Colon (tissue), 2 donors: ENCODE data around the gene MSH5.

Source experiments
- FAIRE-seq: peaks from 2 replicates; lab custom pipeline; 2012; peaks lifted over from hg19 to GRCh38; lab: Jason Lieb, UNC
- donor health status: control.
- donor health status: control.

The MSH5 gene

DNA sequence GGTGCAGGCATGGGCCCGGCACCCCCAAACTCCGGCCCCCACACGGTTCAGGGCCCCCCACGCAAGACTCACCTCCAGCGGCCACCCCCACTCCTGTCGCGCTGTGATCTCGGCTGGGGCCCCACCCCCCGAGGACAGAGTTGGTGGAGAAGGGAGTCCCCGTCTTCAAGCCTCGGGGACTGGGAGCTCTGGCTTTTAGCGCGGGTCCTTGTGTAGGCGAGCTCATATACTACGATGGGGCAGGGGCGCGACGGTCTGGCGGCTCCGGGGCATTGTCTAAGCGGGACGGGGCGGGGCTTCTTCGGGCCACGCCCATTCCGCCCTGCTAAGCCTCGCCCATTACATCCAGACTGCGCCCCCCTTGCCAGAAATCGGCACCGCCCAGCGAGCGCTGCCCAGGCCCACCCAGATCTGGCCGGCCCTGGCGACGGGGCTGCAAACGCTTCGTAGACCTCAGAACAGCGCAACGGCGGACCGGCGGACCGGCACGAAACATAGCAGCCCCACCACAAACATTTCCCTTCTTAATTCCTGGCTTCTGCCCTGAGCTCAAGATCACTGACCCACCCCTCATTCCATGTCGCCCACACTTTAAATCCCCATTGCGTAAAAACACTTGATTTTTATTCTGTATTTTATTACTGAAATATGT lies 9.7 kb upstream of the MSH5 start:
- no peak for FAIRE-seq

DNA sequence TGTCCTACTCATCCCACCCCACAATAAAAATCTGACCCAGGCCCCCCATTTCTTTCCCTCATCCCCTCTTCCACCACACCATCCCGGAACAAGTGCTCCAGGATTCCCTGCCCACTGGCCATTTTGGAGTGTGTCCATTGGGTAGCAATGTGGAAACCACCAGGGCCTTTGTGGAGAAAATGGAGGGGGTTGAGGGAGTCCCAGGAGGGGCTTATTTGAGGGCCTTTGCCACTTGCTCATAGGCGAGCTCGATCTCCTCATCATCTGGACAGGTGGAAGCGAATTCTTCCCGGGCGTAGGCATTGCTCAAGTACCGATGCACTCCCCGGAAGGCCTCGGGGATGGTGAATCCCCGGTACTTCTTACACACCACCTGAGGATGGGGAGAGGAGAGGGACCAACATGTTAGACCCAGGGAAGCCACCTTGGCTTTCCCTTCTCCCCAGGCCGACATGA lies 9.1 kb upstream of the MSH5 start:
- no peak for FAIRE-seq

DNA sequence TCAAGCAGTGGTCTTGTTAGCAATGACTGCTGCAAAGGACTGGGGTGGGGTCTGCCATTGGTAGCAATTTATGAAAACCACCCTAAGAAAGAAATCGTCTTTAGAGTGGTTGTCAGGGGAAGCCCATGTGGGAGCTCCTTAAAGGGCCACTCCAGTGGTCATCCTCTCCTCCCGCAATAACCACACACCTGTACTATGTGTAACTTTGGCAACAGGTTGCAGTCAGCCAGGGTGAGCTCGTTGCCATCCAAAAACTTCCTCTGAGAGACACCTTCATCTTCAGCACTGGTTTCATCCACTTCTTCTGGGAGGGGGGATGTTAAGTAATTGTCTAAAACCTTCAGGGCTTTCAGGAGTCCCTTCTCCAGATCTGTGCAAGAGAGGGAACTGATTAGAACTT lies 7.8 kb upstream of the MSH5 start:
- no peak for FAIRE-seq

DNA sequence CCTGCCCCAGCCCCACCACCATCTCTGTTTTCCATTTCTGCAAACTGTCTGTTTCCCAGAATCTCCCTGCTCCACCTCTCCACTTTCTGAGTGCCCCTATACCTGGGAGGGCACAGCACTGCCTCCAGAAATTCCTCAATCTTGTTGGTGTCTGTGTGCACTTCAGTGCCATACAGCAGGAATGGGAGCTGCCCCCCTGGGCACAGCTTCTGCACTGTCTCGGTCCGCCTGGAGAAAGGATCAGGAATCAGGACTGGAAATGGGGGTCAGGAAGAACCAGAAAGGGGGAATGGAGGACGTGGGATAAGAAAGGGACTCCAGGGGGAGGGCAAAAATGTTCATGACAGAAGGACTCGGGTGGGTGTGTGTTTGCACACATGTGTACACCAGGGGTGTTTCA lies 6.1 kb upstream of the MSH5 start:
- no peak for FAIRE-seq

DNA sequence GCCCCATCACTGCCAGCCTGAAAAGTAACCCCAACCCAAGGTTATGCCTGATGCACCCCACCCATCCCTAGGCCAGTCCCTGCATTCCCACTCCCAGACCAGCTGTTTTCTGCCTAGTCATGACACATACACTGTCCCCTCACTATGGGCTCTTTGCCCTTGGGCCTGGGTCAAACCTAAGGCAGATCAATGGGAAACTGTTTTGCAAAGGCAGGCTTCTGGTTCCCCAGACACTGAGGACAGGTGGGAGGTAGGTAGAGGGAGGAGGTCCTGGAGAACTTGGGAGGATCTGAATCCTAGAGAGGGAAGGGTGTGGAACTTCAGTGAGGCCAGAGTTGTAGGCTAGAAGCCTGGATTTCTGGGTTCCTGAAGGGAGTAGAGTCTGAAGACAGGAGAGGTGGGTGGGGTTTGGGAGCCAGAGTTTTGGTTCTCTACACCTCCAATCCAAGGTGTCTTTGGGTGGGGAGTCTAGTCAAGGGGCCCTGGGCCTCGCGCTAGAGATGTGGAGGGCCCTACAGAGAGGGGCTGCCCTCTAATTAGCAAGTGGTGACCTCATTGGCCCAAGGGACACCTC lies 5.5 kb upstream of the MSH5 start:
- FAIRE-seq: no peak

DNA sequence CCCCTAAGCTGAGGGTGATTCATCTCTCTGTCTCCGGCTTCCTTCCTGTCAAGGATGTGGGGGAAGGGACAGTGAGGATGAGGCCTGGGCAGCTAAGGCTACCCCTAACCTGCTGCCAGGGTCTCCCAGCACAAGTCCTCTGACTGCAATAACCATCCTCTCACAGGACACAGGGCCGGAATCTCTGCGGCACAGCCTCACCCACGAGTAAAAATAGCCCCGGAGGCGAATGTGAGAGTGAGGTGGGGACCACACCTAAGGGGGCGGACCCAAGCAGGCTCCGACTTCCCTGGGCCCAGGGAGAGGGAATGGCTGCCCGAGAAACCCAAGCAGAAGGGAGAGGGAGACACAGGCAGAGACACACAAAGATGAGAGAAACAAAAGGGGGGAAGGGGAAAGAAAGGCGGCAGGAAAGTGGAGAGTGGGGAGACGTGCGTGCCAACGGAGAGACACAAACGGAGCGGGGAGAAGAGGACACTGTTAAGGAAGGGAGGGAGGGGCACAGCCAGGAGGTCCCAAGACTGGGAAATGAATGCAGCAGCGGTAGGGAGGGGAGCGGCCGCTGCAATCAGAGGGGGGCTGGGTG lies 4.9 kb upstream of the MSH5 start:
- no peak for FAIRE-seq

DNA sequence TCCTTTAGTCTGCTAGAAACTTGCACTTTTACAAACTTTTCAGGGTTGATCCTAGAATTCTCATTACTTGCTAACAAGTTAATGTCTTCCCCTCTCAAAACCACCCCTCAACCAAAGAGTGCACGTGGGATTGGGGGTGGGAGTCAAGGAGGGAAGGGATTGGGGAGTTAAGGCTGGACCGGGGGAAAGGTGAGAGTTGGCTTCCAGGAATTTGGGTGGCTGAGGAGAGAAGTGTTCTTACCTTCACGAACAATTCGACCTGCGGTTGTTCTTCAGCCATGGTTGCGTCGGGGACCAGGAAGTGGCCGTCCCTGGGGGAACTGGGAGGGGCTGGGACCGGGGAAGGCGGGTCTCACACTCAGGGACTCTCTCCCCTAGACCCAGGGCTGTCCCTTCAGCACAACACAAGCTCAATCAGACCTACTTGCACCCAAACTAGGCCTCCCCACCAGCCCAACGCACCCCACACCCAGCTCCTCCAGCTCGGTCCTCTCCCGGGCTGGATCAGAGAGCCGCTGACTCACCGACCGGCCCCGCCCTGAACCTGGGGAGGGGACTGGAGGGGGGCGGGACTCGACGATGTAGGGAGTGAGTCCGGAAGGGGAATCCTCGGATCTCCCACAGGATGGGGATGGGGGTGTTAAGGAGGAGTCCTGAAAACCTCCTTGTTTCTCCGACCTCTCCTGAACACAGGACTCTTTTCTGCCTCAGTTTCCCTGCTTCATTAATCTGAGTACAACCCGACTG lies 3.6 kb upstream of the MSH5 start, which contains the start of gene CLIC1:
Gene CLIC1, minus strand, starts transcription at position 510 of the 747 bp plus-strand sequence. Its CDS starts 230 bp downstream, at position 280.
- no peak for FAIRE-seq

DNA sequence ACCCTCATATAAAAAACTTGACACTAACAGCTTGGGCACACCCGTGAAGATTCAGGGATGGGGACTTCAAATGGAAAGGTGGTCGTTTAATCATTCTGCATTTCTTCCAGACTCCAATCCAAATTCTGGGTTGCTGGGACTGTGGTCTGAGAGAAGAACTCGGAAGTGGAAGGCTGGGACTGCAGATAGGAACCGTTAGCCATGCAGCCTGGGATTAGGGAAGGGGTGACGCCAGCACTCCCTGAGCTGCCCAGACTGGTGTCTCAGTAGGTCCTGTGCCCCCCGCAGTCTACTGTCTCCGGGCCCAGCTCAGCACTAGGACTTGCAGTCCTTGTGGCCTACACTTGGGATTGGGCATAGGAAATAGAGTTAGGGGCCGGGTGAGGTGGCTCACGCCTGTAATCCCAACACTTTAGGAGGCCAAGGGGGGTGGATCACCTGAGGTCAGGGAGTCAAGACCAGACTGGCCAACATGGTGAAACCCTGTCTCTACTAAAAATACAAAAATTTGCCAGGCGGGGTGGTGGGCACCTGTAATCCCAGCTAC lies 3.0 kb upstream of the MSH5 start:
- no peak for FAIRE-seq

DNA sequence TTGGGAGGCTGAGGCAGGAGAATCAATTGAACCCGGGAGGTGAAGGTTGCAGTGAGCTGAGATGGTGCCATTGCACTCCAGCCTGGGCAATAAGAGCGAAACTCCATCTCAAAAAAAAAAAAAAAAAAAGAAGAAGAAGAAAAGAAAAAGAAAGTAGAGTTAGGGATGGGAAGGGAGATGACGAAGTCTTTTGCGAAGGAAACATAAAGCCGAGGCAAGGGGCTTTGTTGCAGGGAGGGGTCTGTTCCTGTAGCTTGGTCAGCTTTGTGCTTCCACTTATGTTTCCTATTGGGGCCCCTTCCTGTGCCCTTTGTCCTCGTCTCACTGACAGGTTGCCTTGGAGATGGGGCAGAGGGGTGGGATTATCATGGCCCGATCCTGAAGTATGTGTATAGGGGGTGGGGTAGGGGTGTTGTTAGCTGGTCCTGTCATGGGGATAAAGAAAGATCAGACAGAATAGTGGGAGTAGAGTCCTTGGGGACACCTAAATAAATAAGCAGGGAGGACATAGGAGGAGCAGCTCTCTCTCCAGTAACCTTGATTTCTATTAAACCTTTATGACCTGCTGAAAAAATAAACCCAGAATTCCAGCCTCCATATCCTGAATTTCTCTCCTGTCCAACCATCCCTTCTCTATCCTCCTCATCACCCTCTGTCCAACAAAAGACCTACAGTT lies 2.4 kb upstream of the MSH5 start:
- no peak for FAIRE-seq

DNA sequence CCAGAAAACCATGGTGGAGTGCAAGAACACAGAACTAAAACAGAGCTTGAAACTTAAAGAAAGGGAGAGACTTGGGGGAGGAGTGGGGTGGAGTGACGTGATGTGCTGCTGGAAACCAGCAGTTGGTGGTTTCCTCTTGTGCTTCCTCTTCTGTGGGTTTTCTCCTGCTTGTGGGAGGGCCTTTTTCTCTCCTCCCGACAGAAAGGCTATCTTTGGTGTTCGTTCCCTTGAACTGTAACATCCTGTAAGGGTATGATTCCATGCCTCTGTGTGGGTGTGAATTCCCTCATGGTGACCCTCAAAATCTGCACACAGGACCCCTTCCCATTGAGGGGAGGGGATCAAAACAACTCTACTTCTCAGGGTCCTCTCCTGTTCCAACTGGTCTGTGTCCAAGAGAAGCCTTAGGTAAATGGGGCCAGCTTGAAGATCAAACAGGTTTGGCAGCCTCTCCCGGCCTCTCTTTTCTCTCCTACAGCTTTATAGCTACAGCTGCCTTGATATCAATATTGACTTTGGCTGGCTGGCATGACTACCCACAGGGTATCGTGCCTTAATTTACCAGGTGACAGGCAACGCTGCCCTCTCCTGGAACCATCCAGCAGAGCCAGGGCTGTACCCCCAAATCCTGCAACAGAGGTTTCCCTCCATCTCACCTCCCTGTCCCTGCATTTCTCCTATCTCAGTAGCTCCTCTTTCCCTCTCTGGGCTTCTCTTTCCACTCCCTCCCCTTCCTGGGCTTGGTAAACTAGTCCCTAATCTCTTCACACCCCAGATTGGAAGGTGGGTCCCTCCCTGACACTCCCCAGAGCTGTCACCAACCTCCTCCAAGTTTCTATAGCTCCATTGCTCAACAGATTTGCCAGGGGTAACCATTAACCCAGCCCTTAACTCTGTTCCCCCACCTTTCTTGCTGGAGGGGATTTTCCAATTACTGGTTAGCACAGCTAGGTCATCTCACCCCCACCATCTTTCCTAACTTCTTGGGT lies 1.5 kb upstream of the MSH5 start:
- no peak for FAIRE-seq

DNA sequence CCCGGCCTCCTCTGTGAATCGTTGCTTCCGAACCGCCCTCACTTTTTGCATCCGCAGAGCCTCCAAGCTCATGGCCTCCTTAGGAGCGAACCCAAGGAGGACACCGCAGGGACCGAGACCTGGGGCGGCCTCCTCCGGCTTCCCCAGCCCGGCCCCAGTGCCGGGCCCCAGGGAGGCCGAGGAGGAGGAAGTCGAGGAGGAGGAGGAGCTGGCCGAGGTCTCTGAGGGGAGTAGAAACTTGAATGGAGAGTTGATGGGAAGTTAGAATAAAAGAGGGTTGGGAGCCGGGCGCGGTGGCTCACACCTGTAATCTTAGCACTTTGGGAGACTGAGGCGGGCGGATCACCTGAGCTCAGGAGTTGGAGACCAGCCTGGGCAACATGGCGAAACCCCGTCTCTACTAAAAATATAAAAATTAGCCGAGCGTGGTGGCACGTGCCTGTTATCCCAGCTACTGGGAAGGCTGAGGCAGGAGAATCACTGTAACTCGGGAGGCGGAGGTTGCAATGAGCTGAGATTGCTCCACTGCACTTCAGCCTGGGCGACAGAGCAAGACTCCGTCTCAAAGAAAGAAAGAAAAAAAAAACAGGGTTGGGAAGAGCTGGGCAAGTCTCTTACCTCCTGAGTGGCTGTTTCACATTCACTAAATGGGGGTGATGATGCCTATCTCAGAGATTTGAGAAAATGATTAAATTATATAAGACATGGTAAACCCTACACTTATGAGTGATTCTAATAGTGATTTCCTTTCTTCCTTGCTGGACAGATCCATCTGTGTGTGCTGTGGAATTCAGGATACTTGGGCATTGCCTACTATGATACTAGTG lies 805 bp downstream of the MSH5 start:
- no peak for FAIRE-seq

DNA sequence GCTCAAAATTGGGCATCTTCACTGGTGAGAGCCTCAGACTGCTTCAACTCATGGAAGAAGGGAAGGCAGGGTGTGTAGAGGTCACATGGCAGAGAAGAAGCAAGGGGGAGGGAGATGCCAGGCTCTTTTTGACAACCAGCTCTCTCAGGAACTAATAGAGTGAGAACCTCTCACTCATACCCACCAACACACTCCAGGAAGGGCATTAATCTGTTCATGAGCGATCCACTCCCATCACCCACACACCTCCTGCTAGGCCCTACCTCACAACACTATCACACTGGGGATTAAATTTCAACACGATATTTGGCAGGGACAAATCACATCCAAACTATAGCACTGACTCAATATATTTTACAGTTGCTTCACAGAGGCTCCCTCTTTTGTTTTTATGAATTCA lies 2.0 kb downstream of the MSH5 start:
- no peak for FAIRE-seq

DNA sequence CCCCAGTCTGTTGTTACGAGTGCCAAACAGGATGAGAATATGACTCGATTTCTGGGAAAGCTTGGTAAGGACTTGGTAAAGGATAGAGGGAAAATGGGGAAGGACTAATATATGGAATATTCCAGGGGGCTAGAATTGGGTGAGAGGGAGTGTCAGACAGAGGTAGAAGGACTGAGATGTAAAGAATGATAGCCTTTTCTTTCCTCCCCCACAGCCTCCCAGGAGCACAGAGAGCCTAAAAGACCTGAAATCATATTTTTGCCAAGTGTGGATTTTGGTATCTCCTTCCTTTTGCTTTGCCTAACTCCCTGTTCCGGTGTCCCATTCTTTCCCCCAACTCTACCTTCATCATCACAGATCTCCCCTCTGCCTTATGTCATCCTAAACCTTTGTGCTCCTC lies 3.1 kb downstream of the MSH5 start:
- FAIRE-seq: no peak

DNA sequence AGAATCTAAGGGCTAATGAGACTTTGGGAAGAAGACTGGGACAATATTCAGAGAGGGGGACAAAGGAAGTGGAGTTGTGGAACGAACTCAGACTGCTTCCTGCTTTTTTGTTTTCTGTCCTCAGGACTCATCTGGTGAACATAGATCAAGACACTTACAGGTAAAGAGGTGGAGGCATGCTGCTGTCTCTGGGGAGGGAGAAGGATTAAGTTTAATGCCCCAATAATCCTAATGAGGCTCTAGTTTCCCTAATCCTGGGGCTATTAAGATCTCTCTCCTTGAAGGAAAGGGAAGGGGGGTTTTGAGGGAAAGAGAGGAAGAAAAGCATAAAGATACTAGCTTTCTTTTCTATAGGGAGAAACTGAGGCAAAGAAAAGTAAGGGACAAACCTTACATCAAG lies 4.6 kb downstream of the MSH5 start:
- FAIRE-seq: no peak

DNA sequence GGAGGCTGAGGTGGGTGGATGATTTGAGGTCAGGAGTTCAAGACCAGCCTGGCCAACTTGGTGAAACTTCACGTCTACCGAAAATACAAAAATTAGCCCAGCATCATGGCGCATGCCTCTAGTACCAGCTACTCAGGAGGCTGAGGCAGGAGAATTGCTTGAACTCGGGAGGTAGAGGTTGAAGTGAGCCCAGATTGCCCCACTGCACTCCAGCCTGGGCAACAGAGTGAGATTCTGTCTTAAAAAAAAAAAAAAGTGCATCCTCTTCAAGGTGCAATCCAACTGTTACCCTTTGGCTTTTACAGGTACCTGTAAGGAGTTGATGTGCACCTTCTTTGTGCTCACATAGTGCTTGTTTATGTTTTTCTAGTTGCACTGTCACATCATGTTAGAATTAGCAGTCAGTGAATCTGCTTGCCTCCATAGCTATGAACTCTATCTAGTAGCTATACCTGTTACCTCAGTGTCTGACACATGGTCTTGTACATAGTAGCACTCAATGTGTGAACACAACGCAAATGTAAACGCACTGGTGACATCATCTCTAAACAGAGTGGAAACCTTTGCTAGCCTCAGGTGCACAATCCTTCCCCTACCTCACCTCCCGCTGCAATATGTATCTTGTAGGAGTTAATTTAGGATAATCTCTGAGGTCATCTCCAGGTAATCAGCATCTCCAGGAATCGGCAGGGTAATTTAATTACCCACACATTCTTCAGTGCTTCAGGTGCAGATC lies 9.7 kb downstream of the MSH5 start:
- FAIRE-seq: no peak

DNA sequence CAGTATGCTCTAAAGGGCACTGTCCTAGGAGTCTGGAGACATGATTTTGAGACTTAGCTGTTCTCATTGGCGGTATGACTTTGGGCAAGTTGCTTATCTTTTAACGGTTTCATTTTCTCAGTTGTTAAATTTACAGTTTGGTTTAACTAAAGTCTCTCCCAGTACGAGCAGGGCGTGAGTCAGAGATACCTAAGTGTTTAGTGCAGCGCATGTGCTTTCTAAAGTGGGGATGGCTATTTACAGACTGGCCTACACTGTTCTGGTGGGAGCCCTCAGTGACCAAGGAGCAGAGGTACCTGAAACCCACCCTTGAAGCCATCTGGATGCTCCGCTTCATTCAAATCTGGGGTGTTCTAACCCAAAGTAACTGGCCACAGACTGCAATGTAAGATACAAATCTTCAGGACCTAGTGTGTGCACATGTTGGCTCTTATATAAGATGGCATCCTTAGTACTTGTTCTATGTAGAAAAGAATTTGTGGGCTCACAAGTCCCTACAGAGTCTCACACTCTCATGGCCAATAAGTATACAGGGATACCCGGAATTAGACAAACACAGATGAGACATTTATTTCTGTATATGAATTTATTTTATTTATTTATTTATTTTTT lies 10.7 kb downstream of the MSH5 start:
- FAIRE-seq: no peak

DNA sequence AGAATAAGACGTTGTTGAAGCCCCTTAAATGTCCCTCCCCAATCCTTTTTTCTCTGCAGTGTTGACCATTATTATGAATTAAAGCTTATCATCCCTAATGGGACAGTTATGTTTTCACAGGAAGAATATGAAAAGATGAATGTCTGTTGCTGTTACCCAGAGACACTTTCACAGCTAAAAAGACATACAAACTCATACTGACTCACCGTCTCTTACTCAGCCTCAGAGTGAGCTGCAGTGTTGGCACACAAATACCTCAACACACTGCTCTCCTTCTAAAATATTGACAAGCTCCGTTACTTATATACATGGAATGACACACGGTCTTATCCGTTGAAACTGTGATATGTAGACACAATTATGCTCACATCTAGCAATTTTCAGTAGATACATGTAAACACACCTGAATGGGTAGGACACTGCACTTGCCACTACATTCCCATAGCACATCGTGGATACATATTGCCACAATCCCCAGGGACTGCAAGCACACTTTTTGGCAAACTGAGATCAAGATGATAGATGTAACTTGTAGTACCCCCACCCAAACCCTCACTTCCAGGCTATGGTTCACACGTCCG lies 13.0 kb downstream of the MSH5 start:
- no peak for FAIRE-seq

DNA sequence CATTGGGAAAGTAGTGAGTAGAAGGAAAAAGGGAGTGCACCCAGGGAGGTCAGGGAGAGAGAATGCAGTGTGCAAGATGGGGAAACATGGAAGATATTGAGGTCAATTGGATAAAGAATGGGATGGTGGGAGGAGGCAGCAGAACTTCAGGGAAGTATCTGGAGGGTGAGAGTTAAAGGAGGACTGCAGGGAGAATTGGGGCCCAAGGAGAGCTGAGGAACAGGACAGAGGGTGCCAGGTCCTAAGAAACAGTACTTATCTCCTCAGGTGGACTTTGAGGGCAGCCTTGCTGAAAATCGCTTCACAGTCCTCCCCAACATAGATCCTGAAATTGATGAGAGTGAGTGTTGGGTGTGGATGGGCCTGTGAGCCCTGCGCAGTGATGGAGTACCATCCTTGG lies 18.5 kb downstream of the MSH5 start:
- no peak for FAIRE-seq

DNA sequence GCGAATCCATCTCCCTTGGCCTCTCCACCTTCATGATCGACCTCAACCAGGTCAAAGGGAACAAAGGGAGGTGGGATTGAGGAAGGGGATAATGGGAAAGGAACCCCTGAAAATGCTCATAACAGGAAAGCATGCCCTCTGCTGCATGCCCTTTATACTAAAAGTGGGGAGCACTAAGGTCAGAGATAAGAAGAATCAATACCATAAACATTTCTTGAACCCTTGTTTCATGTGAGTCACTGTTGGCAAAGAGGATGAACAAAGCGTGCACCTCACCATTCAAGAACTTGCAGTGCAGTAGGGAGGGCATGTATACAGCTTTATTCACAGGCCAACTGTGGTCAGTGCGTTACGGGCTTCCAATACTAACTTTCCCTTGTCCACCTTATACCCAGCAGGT lies 21.0 kb downstream of the MSH5 start:
- FAIRE-seq: no peak
